Measurements from ENCODE around the gene GMDS. TPM values are rescaled to one million over a fixed set of nuclear protein-coding genes. Genes with fewer than 3 reads are reported as not detected.

The GMDS gene
- total RNA-seq, 1 experiment from 2014 or later = 27.6 TPM

- no peak overlapping the region for H3K4ac ChIP-seq (ENCODE audit: low read depth, low read length)
- H3K27me3 ChIP-seq (ENCODE audit: insufficient read depth, low read length) = no peaks in the 10 kb centered on the region
- no peak overlapping the region for H3K27ac ChIP-seq (ENCODE audit: insufficient read length, low read depth, low read length)
- no peak overlapping the region for H3K4me3 Mint-ChIP-seq
- no peak for DNase-seq
- peaks cover 1% of the 10 kb centered on the region; the same call in 1 of the 2 replicates for H3K27me3 Mint-ChIP-seq (ENCODE audit: low read depth)
- no CpG with 5 or more reads among the region's 7 CpGs for WGBS (ENCODE audit: extremely low coverage, insufficient read length, low lambda C conversion rate)
- H2BK15ac ChIP-seq (ENCODE audit: low read depth, low read length) = no peak overlapping the region; the same call in 1 of the 2 replicates
- H3K79me1 ChIP-seq (ENCODE audit: insufficient read depth, low read depth, low read length, poor library complexity, severe bottlenecking) = no peaks in the 10 kb centered on the region
- no peak overlapping the region for H3K56ac ChIP-seq (ENCODE audit: insufficient read length, low read depth, low read length)
- H3K23me2 ChIP-seq (ENCODE audit: insufficient read length, low read depth, low read length, poor library complexity, severe bottlenecking) = no peaks in the 10 kb centered on the region
- H3K79me2 ChIP-seq (ENCODE audit: insufficient read depth, low read length) = no peaks in the 10 kb centered on the region; the same call in 1 of the 2 replicates
- H3K9ac ChIP-seq (ENCODE audit: extremely low read depth, insufficient read length, low read length) = no peak overlapping the region
- no peak overlapping the region for H2BK12ac ChIP-seq (ENCODE audit: insufficient read length, low read depth, low read length)
- H3K9me3 Mint-ChIP-seq = no peaks in the 10 kb centered on the region; a peak in 1 of 5 replicates
- H2BK120ac ChIP-seq (ENCODE audit: low read depth, low read length, poor library complexity, severe bottlenecking) = no peak overlapping the region
- no peaks in the 10 kb centered on the region; a peak in 1 of 7 replicates for H3K36me3 Mint-ChIP-seq (ENCODE audit: insufficient read depth in 1 of 3, low read depth in 3 of 3)
- H4K20me1 ChIP-seq (ENCODE audit: control insufficient read depth, insufficient read depth, insufficient read length) = no peaks in the 10 kb centered on the region
- H3K4me1 Mint-ChIP-seq = no peaks in the 10 kb centered on the region
- no peak overlapping the region for H4K8ac ChIP-seq (replicated peaks; ENCODE audit: insufficient read length, low read depth, low read length)
- H3K4me1 ChIP-seq (ENCODE audit: insufficient read depth, low read length) = no peaks in the 10 kb centered on the region; the same call in 1 of the 2 replicates
- H3K9me3 ChIP-seq (ENCODE audit: control insufficient read depth, low read depth, low read length) = no peaks in the 10 kb centered on the region
- TF ChIP-seq CTCF (conservative IDR thresholded peaks at IDR 0.05) = no peak
- H3K18ac ChIP-seq (ENCODE audit: insufficient read length, low read depth, low read length) = no peak overlapping the region
- H3K4me2 ChIP-seq (ENCODE audit: insufficient read depth, insufficient read length, low read length) = no peak overlapping the region
- no peak overlapping the region for H4K91ac ChIP-seq (ENCODE audit: insufficient read length, low read depth, low read length)
- H2BK20ac ChIP-seq (ENCODE audit: low read depth, low read length, poor library complexity, severe bottlenecking) = no peak overlapping the region
- H3K23ac ChIP-seq (ENCODE audit: insufficient read length, low read depth, low read length) = no peak overlapping the region
- no peak overlapping the region for H2BK5ac ChIP-seq (ENCODE audit: insufficient read length, low read length)
- no peak overlapping the region for H2AK5ac ChIP-seq (ENCODE audit: insufficient read length, low read length)
- H3T11ph ChIP-seq (ENCODE audit: low read length) = no peak overlapping the region
- no peak overlapping the region for H3K27ac Mint-ChIP-seq
- H3K14ac ChIP-seq (ENCODE audit: insufficient read depth, low read length) = no peak overlapping the region
- no peak overlapping the region for H2AFZ ChIP-seq (ENCODE audit: low read length)
- no peak overlapping the region for H4K5ac ChIP-seq (ENCODE audit: insufficient read length, low read depth, low read length)
These were observed 587.6 kb downstream of the GMDS start for GRCh38 chr6:1657771-1658165.
